ENCODE measurements around the gene TENM3.

The TENM3 gene

DNA sequence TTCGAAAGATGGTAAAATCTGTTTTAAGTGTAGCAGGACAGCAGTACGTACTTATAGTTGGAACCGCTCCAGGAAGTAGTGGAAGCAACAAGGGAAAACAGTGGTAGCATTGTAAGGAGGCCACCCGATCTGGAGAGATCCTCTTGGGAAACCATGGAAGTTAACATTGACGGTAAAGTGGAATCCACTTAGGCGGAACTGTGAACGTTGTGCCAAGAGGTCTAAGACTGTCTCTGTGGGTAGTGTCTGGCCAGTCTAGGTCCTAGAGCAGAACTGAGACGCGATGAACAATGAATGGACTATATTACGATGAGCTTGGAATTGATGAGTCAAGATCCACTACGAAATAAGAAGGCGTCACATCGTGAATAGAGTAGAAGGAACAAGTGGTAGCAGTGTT is 124.0 kb downstream of the TENM3 start:
- Histone ChIP-seq H3K36me3 (ENCODE audit: control insufficient read depth in 2 of 2, insufficient read depth in 1 of 2, low read length in 2 of 2) (no peaks in the 10 kb centered on the region), H3K9me3 (ENCODE audit: control insufficient read depth, insufficient read depth, low read depth, low read length) (no peaks in the 10 kb centered on the region), H3K4me1 (ENCODE audit: control insufficient read depth, insufficient read depth, low read length) (no peaks in the 10 kb centered on the region), H3K27ac (ENCODE audit: extremely low read depth, low read depth, low read length) (no peak overlapping the region), H3K4me3 (ENCODE audit: low read depth, low read length) (no peak overlapping the region)
- TF ChIP-seq TCF7L2 (IDR thresholded peaks at IDR 0.05; ENCODE audit: borderline replicate concordance, low read depth, low read length) (no peak), ZNF473 (tag by site-specific recombination; IDR thresholded peaks at IDR 0.05) (no peak), TRIM28 (IDR thresholded peaks at IDR 0.05; ENCODE audit: borderline replicate concordance, low read length) (no peak), ZNF266 (tag by site-specific recombination; IDR thresholded peaks at IDR 0.05; ENCODE audit: low read depth) (no peak), ZNF529 (tag by site-specific recombination; IDR thresholded peaks at IDR 0.05; ENCODE audit: insufficient replicate concordance) (no peak), ZEB2 (tag by site-specific recombination; IDR thresholded peaks at IDR 0.05) (no peak), ZNF221 (tag by site-specific recombination; IDR thresholded peaks at IDR 0.05; ENCODE audit: borderline replicate concordance) (no peak), ZNF624 (tag by site-specific recombination; IDR thresholded peaks at IDR 0.05) (no peak), ZNF561 (tag by site-specific recombination; IDR thresholded peaks at IDR 0.05; ENCODE audit: borderline replicate concordance) (no peak), ZNF169 (tag by site-specific recombination; IDR thresholded peaks at IDR 0.05) (no peak), ZFHX2 (tag by site-specific recombination; conservative IDR thresholded peaks at IDR 0.05) (no peak), HOXC10 (CRISPR knock-in tag; IDR thresholded peaks at IDR 0.05) (no peak), ZNF341 (tag by site-specific recombination; IDR thresholded peaks at IDR 0.05; ENCODE audit: low read depth) (no peak), ZNF837 (tag by site-specific recombination; IDR thresholded peaks at IDR 0.05) (no peak)
- TF ChIP-seq, protein P1, sequence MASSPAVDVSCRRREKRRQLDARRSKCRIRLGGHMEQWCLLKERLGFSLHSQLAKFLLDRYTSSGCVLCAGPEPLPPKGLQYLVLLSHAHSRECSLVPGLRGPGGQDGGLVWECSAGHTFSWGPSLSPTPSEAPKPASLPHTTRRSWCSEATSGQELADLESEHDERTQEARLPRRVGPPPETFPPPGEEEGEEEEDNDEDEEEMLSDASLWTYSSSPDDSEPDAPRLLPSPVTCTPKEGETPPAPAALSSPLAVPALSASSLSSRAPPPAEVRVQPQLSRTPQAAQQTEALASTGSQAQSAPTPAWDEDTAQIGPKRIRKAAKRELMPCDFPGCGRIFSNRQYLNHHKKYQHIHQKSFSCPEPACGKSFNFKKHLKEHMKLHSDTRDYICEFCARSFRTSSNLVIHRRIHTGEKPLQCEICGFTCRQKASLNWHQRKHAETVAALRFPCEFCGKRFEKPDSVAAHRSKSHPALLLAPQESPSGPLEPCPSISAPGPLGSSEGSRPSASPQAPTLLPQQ (tag by site-specific recombination; IDR thresholded peaks at IDR 0.05): no peak
- TF ChIP-seq, protein P2, sequence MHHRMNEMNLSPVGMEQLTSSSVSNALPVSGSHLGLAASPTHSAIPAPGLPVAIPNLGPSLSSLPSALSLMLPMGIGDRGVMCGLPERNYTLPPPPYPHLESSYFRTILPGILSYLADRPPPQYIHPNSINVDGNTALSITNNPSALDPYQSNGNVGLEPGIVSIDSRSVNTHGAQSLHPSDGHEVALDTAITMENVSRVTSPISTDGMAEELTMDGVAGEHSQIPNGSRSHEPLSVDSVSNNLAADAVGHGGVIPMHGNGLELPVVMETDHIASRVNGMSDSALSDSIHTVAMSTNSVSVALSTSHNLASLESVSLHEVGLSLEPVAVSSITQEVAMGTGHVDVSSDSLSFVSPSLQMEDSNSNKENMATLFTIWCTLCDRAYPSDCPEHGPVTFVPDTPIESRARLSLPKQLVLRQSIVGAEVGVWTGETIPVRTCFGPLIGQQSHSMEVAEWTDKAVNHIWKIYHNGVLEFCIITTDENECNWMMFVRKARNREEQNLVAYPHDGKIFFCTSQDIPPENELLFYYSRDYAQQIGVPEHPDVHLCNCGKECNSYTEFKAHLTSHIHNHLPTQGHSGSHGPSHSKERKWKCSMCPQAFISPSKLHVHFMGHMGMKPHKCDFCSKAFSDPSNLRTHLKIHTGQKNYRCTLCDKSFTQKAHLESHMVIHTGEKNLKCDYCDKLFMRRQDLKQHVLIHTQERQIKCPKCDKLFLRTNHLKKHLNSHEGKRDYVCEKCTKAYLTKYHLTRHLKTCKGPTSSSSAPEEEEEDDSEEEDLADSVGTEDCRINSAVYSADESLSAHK (tag by site-specific recombination; IDR thresholded peaks at IDR 0.05): no peak
- TF ChIP-seq, protein P3, sequence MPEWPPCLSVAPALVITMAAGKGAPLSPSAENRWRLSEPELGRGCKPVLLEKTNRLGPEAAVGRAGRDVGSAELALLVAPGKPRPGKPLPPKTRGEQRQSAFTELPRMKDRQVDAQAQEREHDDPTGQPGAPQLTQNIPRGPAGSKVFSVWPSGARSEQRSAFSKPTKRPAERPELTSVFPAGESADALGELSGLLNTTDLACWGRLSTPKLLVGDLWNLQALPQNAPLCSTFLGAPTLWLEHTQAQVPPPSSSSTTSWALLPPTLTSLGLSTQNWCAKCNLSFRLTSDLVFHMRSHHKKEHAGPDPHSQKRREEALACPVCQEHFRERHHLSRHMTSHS (tag by site-specific recombination; IDR thresholded peaks at IDR 0.05): no peak
- CTCF ChIA-PET: no interaction called here
- POLR2A ChIA-PET: no interaction called here

DNA sequence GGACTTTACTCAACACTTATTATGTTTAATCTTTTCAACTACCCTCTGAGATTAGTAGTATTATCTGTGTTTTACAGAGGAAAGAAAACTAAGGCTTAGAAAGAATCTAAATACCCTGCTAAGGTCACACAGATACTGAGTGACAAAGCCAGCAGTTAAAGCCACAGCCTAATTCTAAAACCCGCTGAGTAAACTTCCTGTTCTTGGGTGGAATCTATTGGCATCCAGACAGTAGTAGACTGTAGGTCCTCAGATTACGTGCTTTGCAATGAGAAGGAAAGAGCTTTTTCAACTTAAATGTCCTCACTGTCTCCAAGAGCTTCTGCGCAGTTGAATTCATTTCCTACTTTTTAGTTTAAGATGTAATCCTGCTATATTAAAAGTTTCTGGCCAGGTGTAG is 126.0 kb downstream of the TENM3 start:
- no peaks in the 10 kb centered on the region for H3K9me3 ChIP-seq (ENCODE audit: control insufficient read depth, insufficient read depth, low read depth, low read length)
- ChIA-PET CTCF (interaction anchor here (0.6 kb wide), 1 partner anchor 364 kb away, joined by 3 read pairs; no protein-coding TSS in a partner anchor), POLR2A (no interaction called here)
- no peaks in the 10 kb centered on the region for H3K36me3 ChIP-seq (ENCODE audit: control insufficient read depth in 2 of 2, insufficient read depth in 1 of 2, low read length in 2 of 2)
- no peak overlapping the region for H3K4me3 ChIP-seq (ENCODE audit: low read depth, low read length)
- no peaks in the 10 kb centered on the region for H3K4me1 ChIP-seq (ENCODE audit: control insufficient read depth, insufficient read depth, low read length)
- H3K27ac ChIP-seq (ENCODE audit: extremely low read depth, low read depth, low read length): no peak overlapping the region
- TF ChIP-seq, protein P4, sequence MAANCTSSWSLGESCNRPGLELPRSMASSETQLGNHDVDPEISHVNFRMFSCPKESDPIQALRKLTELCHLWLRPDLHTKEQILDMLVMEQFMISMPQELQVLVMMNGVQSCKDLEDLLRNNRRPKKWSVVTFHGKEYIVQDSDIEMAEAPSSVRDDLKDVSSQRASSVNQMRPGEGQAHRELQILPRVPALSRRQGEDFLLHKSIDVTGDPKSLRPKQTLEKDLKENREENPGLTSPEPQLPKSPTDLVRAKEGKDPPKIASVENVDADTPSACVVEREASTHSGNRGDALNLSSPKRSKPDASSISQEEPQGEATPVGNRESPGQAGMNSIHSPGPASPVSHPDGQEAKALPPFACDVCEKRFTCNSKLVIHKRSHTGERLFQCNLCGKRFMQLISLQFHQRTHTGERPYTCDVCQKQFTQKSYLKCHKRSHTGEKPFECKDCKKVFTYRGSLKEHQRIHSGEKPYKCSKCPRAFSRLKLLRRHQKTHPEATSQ (tag by site-specific recombination; IDR thresholded peaks at IDR 0.05): no peak
- TF ChIP-seq ZNF596 (tag by site-specific recombination; IDR thresholded peaks at IDR 0.05): no peak
- no peak for TF ChIP-seq ZEB2 (tag by site-specific recombination; IDR thresholded peaks at IDR 0.05)
- TF ChIP-seq SETDB1 (IDR thresholded peaks at IDR 0.05; ENCODE audit: insufficient read length, low read length): no peak
- no peak for TF ChIP-seq ZNF629 (tag by site-specific recombination; IDR thresholded peaks at IDR 0.05)
- no peak for TF ChIP-seq IKZF3 (tag by site-specific recombination; IDR thresholded peaks at IDR 0.05)
- no peak for TF ChIP-seq ZNF677 (tag by site-specific recombination; IDR thresholded peaks at IDR 0.05)
- no peak for TF ChIP-seq ZNF223 (tag by site-specific recombination; IDR thresholded peaks at IDR 0.05)
- TF ChIP-seq ZNF768 (tag by site-specific recombination; IDR thresholded peaks at IDR 0.05): no peak
- TF ChIP-seq ZNF202 (tag by site-specific recombination; IDR thresholded peaks at IDR 0.05; ENCODE audit: borderline replicate concordance): no peak
- no peak for TF ChIP-seq ZNF391 (tag by site-specific recombination; IDR thresholded peaks at IDR 0.05; ENCODE audit: borderline replicate concordance, low read depth)
- TF ChIP-seq, protein P5, sequence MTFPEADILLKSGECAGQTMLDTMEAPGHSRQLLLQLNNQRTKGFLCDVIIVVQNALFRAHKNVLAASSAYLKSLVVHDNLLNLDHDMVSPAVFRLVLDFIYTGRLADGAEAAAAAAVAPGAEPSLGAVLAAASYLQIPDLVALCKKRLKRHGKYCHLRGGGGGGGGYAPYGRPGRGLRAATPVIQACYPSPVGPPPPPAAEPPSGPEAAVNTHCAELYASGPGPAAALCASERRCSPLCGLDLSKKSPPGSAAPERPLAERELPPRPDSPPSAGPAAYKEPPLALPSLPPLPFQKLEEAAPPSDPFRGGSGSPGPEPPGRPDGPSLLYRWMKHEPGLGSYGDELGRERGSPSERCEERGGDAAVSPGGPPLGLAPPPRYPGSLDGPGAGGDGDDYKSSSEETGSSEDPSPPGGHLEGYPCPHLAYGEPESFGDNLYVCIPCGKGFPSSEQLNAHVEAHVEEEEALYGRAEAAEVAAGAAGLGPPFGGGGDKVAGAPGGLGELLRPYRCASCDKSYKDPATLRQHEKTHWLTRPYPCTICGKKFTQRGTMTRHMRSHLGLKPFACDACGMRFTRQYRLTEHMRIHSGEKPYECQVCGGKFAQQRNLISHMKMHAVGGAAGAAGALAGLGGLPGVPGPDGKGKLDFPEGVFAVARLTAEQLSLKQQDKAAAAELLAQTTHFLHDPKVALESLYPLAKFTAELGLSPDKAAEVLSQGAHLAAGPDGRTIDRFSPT (tag by site-specific recombination; IDR thresholded peaks at IDR 0.05): no peak
- no peak for TF ChIP-seq SP3 (tag by site-specific recombination; IDR thresholded peaks at IDR 0.05)
